Glutamatergic neuron (in vitro differentiated cells): ENCODE data around the gene VEGFC. TPM values are rescaled to one million over a fixed set of nuclear protein-coding genes. Genes with fewer than 3 reads are reported as not detected.

Experiments
- DNase-seq: peaks from one replicate; pipeline ENCODE4 v3.0.0; 2022
- H3K27ac Mint-ChIP-seq: one replicate; pipeline ENCODE4 v1.8.0; 2020; ENCODE audit warnings: mild to moderate bottlenecking, mixed read lengths, inconsistent platforms; ENCODE audit not compliant: unreplicated experiment
- H3K27me3 Mint-ChIP-seq: one replicate; pipeline ENCODE4 v1.8.0; 2020; ENCODE audit warnings: mild to moderate bottlenecking, moderate library complexity, mixed read lengths, inconsistent platforms; ENCODE audit not compliant: unreplicated experiment
- H3K36me3 Mint-ChIP-seq: one replicate; pipeline ENCODE4 v1.8.0; 2020; ENCODE audit warnings: mild to moderate bottlenecking, mixed read lengths, inconsistent platforms; ENCODE audit not compliant: unreplicated experiment
- H3K4me1 Mint-ChIP-seq: one replicate; pipeline ENCODE4 v1.8.0; 2020; ENCODE audit warnings: mild to moderate bottlenecking, low read depth, mixed read lengths, inconsistent platforms; ENCODE audit not compliant: unreplicated experiment
- H3K4me3 Mint-ChIP-seq: one replicate; pipeline ENCODE4 v1.8.0; 2020; ENCODE audit warnings: mild to moderate bottlenecking, mixed read lengths, inconsistent platforms; ENCODE audit not compliant: unreplicated experiment
- H3K9me3 Mint-ChIP-seq: one replicate; pipeline ENCODE4 v1.8.0; 2020; ENCODE audit warnings: mild to moderate bottlenecking, moderate library complexity, mixed read lengths, inconsistent platforms; ENCODE audit not compliant: unreplicated experiment
- total RNA-seq: library from RNA; stranded (reverse); fragmentation: NEBNext Ultra II Directional; extraction: Animal tissue kit (Norgen Biotek cat#: 25700); gene quantifications from one replicate; pipeline ENCODE4 v1.2.1, GENCODE V29; 2021; ENCODE audit not compliant: unreplicated experiment
- TF ChIP-seq, protein P1 (sequence below): fragments of 200-600 bp; sonication (generic); IDR thresholded peaks from one replicate; pipeline ENCODE4 v1.5.0; 2021; ENCODE audit not compliant: partially characterized antibody, unreplicated experiment

The VEGFC gene
- total RNA-seq, 1 donor from 2014 or later = not detected

DNA sequence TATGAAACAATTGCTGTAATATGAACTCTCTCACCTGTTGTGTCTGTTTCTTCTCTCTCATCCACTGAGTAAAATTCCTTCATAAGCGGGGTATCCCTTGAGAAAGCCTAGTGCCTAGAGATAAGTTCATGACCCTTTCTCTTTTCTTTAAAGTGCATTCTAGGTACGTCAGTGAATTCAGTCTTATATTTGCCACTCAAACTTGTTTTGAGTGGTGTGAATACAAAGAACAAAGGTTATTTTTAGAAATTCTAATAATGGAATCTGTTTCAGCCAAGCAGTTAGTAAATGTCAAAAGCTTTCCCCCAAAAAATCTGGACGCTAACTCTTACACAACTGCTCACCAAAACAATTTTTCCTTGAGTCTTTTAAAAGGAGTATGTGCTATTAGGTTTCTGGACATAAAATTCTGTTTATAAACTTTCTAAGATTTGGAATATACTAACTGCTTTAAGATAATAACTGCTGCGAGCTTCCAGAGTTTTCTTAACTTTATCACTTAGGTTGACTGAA, 112.0 kb downstream of the VEGFC start:
- DNase-seq = no peak
- H3K9me3 Mint-ChIP-seq = no peaks in the 10 kb centered on the region
- no peaks in the 10 kb centered on the region for H3K27me3 Mint-ChIP-seq
- no peak overlapping the region for H3K4me3 Mint-ChIP-seq
- no peaks in the 10 kb centered on the region for H3K36me3 Mint-ChIP-seq
- H3K4me1 Mint-ChIP-seq = peaks cover 1% of the 10 kb centered on the region
- TF ChIP-seq, protein P1, sequence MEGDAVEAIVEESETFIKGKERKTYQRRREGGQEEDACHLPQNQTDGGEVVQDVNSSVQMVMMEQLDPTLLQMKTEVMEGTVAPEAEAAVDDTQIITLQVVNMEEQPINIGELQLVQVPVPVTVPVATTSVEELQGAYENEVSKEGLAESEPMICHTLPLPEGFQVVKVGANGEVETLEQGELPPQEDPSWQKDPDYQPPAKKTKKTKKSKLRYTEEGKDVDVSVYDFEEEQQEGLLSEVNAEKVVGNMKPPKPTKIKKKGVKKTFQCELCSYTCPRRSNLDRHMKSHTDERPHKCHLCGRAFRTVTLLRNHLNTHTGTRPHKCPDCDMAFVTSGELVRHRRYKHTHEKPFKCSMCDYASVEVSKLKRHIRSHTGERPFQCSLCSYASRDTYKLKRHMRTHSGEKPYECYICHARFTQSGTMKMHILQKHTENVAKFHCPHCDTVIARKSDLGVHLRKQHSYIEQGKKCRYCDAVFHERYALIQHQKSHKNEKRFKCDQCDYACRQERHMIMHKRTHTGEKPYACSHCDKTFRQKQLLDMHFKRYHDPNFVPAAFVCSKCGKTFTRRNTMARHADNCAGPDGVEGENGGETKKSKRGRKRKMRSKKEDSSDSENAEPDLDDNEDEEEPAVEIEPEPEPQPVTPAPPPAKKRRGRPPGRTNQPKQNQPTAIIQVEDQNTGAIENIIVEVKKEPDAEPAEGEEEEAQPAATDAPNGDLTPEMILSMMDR = no peak
- H3K27ac Mint-ChIP-seq = no peak overlapping the region

DNA sequence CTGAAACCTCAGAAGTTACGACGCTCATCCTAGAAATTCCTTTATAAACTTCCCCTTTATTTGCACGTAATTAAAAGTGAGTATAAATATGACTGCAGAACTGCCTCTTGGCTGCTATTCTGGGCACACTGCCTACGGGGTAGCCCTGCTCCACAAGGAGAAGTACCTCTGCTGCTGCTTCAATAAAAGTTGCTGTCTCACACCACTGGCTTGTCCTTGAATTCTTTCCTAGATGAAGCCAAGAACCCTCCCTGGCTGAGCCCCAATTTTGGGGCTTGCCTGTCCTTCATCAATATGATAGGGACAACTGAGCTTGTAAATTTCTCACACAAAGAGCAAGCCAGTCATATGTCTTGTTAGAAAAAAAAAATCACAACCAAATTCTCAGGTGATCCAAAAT, 115.8 kb downstream of the VEGFC start:
- Mint-ChIP-seq H3K27ac (no peak overlapping the region), H3K27me3 (no peaks in the 10 kb centered on the region), H3K4me1 (peaks cover 4% of the 10 kb centered on the region), H3K36me3 (no peaks in the 10 kb centered on the region), H3K9me3 (no peaks in the 10 kb centered on the region), H3K4me3 (no peak overlapping the region)
- TF ChIP-seq, protein P1 = no peak
- DNase-seq = no peak

DNA sequence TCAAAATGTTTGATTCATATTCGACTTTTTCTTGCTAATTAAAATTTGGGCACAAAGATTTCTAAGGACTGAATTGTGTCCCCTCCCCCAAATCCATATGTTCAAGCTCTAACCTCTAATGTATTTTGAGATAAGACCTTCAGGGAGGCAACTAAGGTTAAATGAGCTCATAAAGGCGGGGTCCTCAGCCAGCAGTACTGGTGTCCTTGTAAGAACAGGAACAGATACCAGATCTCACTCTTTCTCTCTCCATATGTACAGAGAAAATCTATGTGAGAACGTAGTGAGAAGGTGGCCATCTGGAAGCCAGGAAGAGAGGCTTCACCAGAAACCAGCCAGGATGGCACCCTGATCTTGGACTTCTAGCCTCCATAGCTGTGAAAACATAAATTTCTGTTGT, 116.9 kb downstream of the VEGFC start:
- DNase-seq = no peak
- Mint-ChIP-seq H3K9me3 (no peaks in the 10 kb centered on the region), H3K4me3 (no peak overlapping the region), H3K36me3 (no peaks in the 10 kb centered on the region), H3K4me1 (peaks cover 4% of the 10 kb centered on the region), H3K27me3 (no peaks in the 10 kb centered on the region), H3K27ac (no peak overlapping the region)
- TF ChIP-seq, protein P1 = no peak

DNA sequence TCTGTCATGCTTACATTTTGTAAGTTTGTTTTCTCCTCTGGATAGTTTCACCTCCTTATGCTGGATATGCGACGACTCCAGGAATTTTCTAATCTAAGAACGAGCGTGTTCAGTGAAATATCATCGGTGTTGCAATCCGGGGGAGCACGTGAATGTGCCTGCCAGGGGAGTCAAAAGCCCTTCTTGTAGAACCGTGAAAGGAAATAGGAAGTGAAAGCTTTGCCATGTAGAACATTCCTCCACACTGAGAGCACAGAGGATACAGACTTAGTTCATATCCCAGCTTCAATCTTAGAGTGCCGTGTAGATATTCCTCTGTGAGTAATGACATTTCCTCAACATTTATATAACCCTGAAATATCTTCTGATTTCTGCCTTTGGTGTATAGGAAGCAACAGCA, 121.2 kb downstream of the VEGFC start:
- H3K9me3 Mint-ChIP-seq = no peaks in the 10 kb centered on the region
- no peak for DNase-seq
- TF ChIP-seq, protein P1 = no peak
- H3K4me3 Mint-ChIP-seq = no peak overlapping the region
- no peaks in the 10 kb centered on the region for H3K36me3 Mint-ChIP-seq
- no peak overlapping the region for H3K27ac Mint-ChIP-seq
- no peaks in the 10 kb centered on the region for H3K27me3 Mint-ChIP-seq
- H3K4me1 Mint-ChIP-seq = peaks cover 4% of the 10 kb centered on the region

DNA sequence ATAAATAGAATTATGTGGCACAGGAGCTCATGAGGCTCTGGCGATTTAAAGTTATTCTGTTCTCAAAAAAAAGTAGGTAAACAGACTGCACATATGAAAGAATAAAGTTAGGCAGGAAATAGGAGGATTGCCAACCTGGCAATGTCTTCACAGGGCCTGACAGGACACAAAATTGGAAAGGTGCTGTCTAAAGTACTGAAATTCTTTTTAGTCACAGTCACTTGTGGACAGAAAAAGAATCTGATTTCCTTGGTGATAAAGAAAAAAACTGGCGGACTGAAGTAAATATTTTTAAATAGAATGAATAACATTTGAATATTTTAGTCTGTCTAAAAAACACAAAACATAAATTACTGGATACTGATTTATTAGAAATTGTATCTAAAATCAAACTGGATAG, 124.4 kb downstream of the VEGFC start:
- Mint-ChIP-seq H3K4me3 (no peak overlapping the region), H3K4me1 (no peaks in the 10 kb centered on the region), H3K36me3 (no peaks in the 10 kb centered on the region), H3K9me3 (no peaks in the 10 kb centered on the region), H3K27ac (no peak overlapping the region), H3K27me3 (peaks cover 3% of the 10 kb centered on the region)
- DNase-seq = no peak
- TF ChIP-seq, protein P1 = no peak
